ENCODE measurements around the gene MIA2. TPM values are rescaled to one million over a fixed set of nuclear protein-coding genes. Genes with fewer than 3 reads are reported as not detected.

Gene MIA2
- total and polyA plus RNA-seq, 8 donors: 23.6 to 72.4 (median 50.3) TPM

DNA sequence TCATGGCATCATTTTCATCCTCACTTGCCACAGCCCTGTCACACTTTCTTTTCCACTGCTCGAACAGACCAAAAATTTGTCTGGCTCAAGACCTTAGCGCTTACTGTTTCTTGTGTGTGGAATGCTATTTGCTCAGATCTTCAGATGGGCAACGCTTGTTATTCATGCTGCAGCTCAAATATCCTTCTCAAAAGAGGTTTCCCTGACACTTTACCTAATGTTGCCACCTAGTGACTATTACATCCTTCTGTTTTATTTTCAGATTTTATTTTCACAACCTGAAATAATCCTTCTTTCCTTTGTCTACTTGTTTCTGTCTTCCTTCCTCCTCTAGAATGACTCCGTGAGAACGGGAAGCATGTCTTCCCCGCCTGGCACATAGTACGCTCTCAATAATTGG lies 192.9 kb downstream of the MIA2 start:
- Histone ChIP-seq H3K36me3 (no peaks in the 10 kb centered on the region), H3K9me3 (no peaks in the 10 kb centered on the region), H3K27me3 (no peaks in the 10 kb centered on the region), H3K4me3 (no peak overlapping the region), H3K4me1 (peaks cover 17 to 85% (median 54%) of the 10 kb centered on the region in 4 donors), H3K27ac (no peak overlapping the region)
- 44 to 55% (median 46%) methylated on average over 7 of the region's 7 CpGs for WGBS, 5 donors
- intact Hi-C loops (cut with DNase I; ENCODE audit: low total_unique reads): no loop called here
- no peak for TF ChIP-seq POLR2A (IDR thresholded peaks at IDR 0.05)
- TF ChIP-seq EP300 (IDR thresholded peaks at IDR 0.05): no peak
- TF ChIP-seq POLR2AphosphoS5 (IDR thresholded peaks at IDR 0.05): no peak
- TF ChIP-seq CTCF (IDR thresholded peaks at IDR 0.05): no peak
- peak in 1 of 2 donors; percentile 47 for DNase-seq

GRCh38 chr14:39428118-39428517 lies 194.4 kb downstream of the MIA2 start:
- 84 to 92% (median 87%) methylated on average over 8 of the region's 8 CpGs for WGBS, 5 donors
- no peak overlapping the region for H3K27ac ChIP-seq
- intact Hi-C loops (cut with DNase I; ENCODE audit: low total_unique reads): no loop called here
- H3K4me1 ChIP-seq: peaks cover 17 to 72% (median 51%) of the 10 kb centered on the region in 4 donors
- no peak overlapping the region for H3K4me3 ChIP-seq
- no peak for TF ChIP-seq EP300 (IDR thresholded peaks at IDR 0.05)
- TF ChIP-seq CTCF (IDR thresholded peaks at IDR 0.05): no peak
- TF ChIP-seq POLR2AphosphoS5 (IDR thresholded peaks at IDR 0.05): no peak
- no peak for TF ChIP-seq POLR2A (IDR thresholded peaks at IDR 0.05)
- no peaks in the 10 kb centered on the region for H3K36me3 ChIP-seq
- H3K27me3 ChIP-seq: no peaks in the 10 kb centered on the region
- DNase-seq: no peak
- H3K9me3 ChIP-seq: no peaks in the 10 kb centered on the region

- no peaks in the 10 kb centered on the region for H3K36me3 ChIP-seq
- H3K27ac ChIP-seq: peak overlapping the region; percentile 90 to 99 (median 98)
- intact Hi-C loops (cut with DNase I; ENCODE audit: low total_unique reads): no loop called here
- no peak for TF ChIP-seq POLR2AphosphoS5 (IDR thresholded peaks at IDR 0.05)
- WGBS, 5 donors: 2 to 8% (median 6%) methylated on average over 19 of the region's 19 CpGs
- peak overlapping the region; percentile 89 to 95 (median 94) for H3K4me3 ChIP-seq
- no peaks in the 10 kb centered on the region for H3K9me3 ChIP-seq
- peaks cover 17 to 63% (median 43%) of the 10 kb centered on the region in 4 donors for H3K4me1 ChIP-seq
- H3K27me3 ChIP-seq: no peaks in the 10 kb centered on the region
- peak in 1 of 2 donors; percentile 33 for DNase-seq
These were observed 197.2 kb downstream of the MIA2 start for GRCh38 chr14:39430762-39431415.

- peaks cover 17 to 56% (median 40%) of the 10 kb centered on the region in 4 donors for H3K4me1 ChIP-seq
- no peak for TF ChIP-seq POLR2A (IDR thresholded peaks at IDR 0.05)
- peak in 2 of 3 donors; percentile 41 to 86 for TF ChIP-seq POLR2AphosphoS5 (IDR thresholded peaks at IDR 0.05)
- TF ChIP-seq EP300 (IDR thresholded peaks at IDR 0.05): no peak
- no peak for TF ChIP-seq CTCF (IDR thresholded peaks at IDR 0.05)
- intact Hi-C loops (cut with DNase I; ENCODE audit: low total_unique reads): no loop called here
- H3K9me3 ChIP-seq: no peaks in the 10 kb centered on the region
- peak overlapping the region; percentile 89 to 95 (median 94) for H3K4me3 ChIP-seq
- no peaks in the 10 kb centered on the region for H3K27me3 ChIP-seq
- DNase-seq: peak; percentile 58 to 83
- peak overlapping the region; percentile 90 to 99 (median 98) for H3K27ac ChIP-seq
- no peaks in the 10 kb centered on the region for H3K36me3 ChIP-seq
- WGBS, 5 donors: 0 to 1% (median 0%) methylated on average over 5 to 81 of the region's 81 CpGs
These were observed 197.9 kb downstream of the MIA2 start for GRCh38 chr14:39431416-39432178.

All from stomach (tissue), 9 donors.